Spleen (tissue), 7 donors: ENCODE measurements around the gene TMCC1.

Experiments
- CTCF ChIP-seq, 11 experiments: fragments of 200-600 bp in 7 of 11; fragments of 450-650 bp in 4 of 11; sonication (generic) in 4 of 11; IDR thresholded peaks in 8 of 11; conservative IDR thresholded peaks in 3 of 11; 1 replicate in 7 of 11; 2 replicates in 4 of 11; pipeline versions ENCODE4 v1.4.0 to v1.8.0; 2016 to 2021; ENCODE audit warnings: antibody characterized with exemption in 11 of 11, inconsistent platforms in 4 of 11, mild to moderate bottlenecking in 1 of 11
- POLR2A ChIP-seq, 3 donors: fragments of 450-650 bp; IDR thresholded peaks; one replicate each; pipeline ENCODE4 v1.5.1; 2017; ENCODE audit warnings: antibody characterized with exemption in 3 of 3, mild to moderate bottlenecking in 1 of 3
- donor health status: DM: no; HTN: no; CAD: no; lungs with moderate emphysema.
- donor health status: DM: no; HTN: no; CAD: no.
- donor health status: DM: no; HTN: no; CAD: no.

GRCh38 chr3:129611812-129612533 is 281.5 kb downstream of the TMCC1 start:
- TF ChIP-seq CTCF (IDR thresholded peaks at IDR 0.05 in 8 of 11, conservative IDR thresholded peaks at IDR 0.05 in 3 of 11): no peak
- TF ChIP-seq POLR2A (IDR thresholded peaks at IDR 0.05): no peak
